Ecto neural progenitor cell (in vitro differentiated cells): ENCODE data around the gene SDK1.

Source experiments
- DNase-seq: peaks from one replicate; pipeline ENCODE4 v3.0.0-alpha.2; 2018; ENCODE audit warnings: low spot score

SDK1 gene

GRCh38 chr7:3283130-3283704, 17.8 kb upstream of the SDK1 start:
- no peak for DNase-seq

GRCh38 chr7:3285652-3286051, 15.4 kb upstream of the SDK1 start:
- DNase-seq, result no peak

DNA sequence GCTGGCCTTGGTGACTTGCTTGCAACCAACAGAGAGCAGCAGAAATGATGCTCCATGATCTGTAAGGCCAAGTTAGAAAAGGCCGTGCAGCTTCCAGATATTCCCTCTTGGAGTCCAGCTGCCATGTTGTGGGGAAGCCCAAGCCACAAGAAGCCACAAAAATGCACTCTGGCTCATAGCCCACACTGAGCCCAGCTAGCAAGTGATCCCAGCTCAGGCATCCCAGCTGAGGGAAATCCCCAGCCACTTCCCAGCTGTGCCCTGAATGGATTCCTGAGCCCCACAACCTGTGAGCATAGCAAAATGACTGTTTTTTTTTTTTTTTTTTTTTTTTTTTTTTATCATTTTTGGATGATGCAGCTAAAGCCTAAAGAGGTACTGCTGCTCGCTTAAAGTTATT, 11.1 kb upstream of the SDK1 start:
- DNase-seq, result no peak

- DNase-seq, result no peak
These were observed 8.4 kb upstream of the SDK1 start for GRCh38 chr7:3292694-3293093.

DNA sequence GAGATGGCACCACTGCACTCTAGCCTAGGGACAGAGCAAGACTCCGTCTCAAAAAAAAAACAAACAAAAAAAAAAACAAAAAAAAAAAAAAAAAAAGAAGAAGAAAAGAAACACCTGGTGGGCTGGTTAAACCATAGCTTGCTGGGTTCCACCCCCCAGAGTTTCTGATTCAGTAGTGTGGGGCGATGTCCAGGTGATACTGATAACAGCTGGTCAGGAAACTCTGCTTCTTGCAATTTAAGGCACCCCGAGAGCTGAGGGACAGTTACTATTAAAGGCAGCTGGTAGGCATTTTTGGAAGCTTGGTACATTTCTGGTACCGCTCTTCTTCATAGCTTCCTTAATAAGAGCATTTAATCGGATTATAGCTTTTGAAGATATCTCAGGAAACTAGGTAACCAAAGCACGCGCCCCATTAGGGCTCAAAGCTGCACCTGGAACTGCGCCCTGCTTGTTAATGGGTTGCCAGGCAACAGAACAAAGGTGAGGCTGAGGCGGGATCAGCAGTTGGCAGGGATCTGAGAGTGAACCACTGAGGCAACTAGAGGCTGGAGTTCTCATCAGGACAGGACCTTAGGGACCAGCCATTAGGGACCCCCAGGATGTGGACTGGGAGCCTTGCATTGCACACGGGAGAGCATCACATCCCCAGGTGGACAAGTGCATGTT, 6.5 kb upstream of the SDK1 start:
- DNase-seq, result no peak

DNA sequence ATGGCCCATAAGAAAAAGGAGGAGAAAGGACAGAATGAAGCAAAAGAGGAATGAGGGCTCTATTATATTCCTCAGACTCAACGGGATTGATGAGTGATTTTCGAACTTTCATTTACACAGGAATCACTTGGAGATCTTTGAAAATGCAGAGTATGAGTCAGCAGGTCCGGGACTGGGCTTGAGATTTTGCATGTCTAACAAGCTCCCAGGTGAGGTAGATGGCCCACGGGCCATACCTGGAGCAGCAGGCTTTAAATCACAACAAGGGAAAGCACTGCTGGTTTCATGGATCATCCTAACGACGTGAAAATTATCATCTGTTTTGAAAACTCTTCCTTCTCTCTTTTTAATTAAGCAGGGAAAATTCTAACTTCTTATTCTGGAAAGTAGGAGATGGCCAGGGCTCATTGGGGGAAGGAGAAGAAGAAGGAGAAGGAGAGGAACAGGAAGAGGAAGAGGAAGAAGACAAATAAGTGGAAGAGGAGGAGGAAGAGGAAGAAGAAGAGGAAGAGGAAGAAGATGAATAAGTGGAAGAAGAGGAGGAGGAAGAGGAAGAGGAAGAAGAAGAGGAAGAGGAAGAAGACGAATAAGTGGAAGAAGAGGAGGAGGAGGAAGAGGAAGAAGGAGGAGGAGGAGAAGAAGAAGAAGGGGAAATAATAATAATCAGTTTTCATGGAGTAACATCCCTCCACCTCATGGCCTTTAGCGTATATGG, 3.8 kb upstream of the SDK1 start:
- DNase-seq, result no peak

- DNase-seq, result peak; percentile 58
These were observed 816 bp upstream of the SDK1 start for GRCh38 chr7:3300221-3300650.

- DNase-seq, result no peak
These were observed 338 bp downstream of the SDK1 start for GRCh38 chr7:3301449-3301731.

DNA sequence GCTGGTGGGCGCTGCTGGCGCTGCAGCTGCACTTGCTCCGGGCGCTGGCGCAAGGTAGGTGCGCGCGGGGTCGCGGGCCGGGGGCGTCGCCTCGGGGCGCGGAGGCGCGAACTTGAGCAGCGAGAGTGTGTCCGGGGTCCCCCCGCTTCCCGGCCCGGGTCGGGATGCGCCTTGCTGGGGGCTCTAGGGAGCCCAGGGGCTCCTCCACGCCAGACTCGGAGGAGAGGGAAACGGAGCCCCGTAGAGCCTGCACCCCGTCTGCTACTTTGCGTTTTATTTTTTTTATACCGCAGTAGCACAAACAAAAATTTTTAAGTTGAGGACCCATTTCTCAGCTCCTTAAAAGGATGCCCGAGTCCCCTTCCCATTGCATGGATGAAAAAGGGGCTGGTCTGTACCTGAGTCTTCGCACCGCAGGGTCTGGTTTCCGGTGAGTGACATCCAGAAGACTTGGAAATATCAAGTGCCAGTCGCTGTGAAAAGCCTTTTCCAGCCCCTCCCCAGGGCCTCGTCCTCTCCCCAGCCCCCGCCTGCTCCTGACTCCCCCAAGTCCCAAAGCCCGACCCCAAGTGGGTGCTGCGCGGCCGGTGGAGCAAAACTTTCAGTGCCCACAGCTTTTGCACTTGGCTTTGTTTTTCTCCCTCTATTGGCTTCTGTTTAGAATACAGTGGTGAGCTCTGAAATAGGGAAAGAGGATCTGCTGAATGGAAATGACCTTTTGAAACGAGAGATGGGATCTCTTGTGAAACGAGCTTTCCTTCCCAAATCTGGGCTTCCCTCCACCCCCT, 973 bp downstream of the SDK1 start:
- peak; percentile 56 for DNase-seq

DNA sequence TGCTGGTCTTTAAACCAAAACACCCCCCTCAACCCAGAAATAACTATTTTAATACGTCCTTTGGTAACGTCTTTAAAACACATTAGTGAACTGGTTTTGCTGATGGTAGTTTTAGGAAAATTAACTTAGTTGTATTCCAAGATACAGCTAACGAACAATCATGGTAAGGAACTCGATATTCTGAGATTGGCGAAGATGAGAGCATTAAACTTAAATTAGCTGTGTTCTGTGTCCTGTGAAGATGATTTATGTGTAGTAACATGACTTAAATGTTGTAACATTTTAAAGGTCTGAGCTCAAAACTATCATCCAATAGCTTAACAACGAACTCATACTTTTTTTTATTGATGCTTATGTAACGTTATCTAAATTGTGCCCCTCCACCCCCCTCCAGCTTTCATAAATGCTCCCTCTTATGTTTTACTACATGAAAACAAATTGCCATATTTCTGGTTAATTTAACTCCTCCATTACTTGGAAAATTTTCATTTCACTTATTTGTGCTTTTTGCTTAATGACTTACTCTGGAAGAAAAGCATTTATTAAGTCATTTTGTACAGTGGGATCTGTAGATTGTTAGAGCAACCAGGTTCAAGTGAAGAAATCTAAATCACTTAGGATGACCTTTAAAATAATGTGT, 1.7 kb downstream of the SDK1 start:
- DNase-seq, result no peak

- DNase-seq, result no peak
These were observed 3.1 kb downstream of the SDK1 start for GRCh38 chr7:3304131-3304530.

DNA sequence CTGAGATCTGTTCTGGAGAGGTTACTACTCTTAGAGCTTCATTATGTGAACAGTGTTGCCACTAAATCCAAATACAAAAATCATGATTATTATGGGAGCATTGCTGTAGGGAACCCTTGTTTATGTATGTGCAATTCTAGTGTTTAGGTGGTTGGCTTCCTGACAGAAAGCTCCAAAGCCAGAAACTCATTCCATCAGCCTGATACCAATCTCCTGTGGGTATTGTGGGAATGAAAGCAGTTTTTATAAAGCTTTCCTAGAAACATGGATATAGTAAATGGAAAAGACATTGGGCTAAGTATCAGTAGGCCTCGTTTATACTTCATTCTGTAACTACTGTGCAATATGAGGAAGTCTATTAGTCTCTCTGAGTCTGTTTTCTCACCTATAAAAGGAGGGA, 6.4 kb downstream of the SDK1 start:
- no peak for DNase-seq

GRCh38 chr7:3309140-3309539, 8.1 kb downstream of the SDK1 start:
- DNase-seq, result no peak

- DNase-seq, result no peak
These were observed 8.9 kb downstream of the SDK1 start for GRCh38 chr7:3309956-3310355.

DNA sequence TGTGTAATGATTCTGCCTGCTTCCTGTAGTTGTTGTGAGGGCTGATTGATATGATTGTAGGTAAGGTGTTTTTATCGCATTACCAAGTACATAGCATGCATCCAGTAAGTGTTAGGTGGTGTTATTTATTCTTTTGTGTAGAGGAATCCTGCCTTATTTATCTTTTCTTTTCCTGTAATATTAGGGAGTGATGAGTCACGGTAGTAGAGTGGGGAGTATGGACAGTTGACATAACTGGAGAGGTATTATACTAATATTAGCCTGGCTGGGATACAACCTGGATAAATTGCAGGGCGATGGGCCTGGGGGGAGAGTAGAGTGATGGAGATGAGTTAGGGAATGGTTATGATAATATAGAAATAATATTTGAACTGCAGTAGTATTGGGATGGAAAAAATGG, 9.8 kb downstream of the SDK1 start:
- no peak for DNase-seq

DNA sequence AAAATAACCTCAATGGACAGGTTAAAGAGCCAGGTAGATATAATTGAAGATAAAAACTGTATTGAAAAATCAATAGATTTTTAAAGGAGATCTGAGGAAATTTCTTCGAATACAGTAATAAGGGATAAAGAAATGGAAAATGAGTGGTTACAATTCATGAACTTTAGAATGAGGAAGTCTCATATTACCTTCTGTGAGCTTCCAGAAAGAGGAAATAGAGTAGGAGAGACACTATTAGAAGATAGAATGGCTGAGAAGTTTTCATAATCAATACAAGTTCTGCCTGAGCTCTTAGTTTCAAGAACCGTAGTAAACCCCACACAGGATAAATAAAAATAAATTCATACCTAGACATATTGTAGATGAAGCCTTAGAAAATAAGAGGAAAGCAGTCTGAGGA, 11.5 kb downstream of the SDK1 start:
- DNase-seq, result no peak

DNA sequence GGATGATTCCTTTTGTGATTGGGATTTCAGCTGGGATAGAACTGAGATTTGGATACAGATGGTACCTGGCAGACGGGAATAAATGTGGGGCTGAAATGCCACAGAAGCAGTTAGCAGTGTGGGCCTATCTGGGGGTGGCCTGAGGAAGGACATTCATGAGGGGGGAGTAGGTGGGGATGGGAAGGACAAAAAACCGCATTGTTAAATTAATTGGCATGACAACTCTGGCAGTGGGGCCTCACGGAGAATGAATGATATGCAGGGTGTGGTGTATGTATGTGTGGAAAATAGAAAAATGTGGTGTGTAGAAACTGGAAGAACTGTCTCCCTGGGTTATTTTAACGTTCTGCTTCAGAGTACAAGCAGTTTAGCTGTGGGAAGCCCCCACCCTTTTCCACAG, 17.8 kb downstream of the SDK1 start:
- no peak for DNase-seq

GRCh38 chr7:3321206-3321605, 20.2 kb downstream of the SDK1 start:
- no peak for DNase-seq

DNA sequence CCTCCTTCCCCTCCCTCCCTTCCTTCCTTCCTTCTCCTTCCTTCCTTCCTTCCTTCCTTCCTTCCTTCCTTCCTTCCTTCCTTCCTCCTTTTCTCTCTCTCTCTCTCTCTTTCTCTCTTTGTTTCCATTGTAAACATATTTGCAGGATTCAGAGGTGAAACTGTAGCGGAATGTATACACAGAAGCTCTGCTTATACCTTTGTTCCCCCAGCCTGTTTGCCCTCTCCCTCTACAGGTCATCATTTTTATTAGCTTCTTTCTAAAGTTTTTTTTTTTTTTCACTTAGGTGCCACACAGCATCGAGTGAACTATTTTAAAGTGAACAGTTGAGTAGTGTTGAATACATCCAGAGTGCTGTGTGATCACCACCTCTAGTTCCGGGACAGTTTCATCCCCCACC, 20.7 kb downstream of the SDK1 start:
- no peak for DNase-seq

DNA sequence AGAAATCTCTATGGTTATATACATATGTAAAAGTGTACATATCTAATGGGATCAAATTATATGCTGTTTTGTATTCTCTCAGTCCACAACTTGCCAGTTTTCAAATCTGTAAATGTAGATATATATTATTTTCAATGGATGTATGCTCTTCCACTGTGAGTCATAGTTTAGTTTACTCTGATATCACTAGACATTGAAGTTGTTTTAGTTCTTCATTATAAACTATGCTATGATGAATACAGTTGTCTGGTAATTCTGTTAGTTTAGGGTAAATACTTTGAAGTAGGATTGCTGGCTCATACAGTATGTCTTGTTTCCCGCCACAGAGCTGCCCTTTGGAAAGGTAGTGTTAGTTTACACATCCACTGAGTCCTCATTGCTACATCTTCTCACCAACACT, 25.2 kb downstream of the SDK1 start:
- DNase-seq, result no peak

DNA sequence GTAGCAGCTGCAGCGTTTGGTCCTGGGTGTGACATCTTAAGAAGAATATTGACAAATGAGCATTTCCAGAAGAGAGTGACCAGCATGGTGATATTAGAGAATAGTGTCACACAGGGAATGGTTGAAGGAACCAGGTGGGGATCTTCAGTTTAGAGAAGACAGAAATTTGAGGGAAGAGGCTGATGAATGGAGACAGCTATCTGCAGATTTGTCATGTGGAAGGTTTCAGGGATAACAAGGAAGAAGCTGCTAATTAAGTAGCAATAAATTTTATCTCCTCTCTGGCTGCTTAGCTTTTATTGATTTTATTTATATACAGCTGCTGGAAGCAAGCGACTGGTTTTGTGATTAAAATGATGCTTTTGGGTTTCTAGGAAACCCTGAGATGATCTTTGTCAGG, 26.0 kb downstream of the SDK1 start:
- no peak for DNase-seq

- DNase-seq, result no peak
These were observed 26.6 kb downstream of the SDK1 start for GRCh38 chr7:3327655-3328054.

DNA sequence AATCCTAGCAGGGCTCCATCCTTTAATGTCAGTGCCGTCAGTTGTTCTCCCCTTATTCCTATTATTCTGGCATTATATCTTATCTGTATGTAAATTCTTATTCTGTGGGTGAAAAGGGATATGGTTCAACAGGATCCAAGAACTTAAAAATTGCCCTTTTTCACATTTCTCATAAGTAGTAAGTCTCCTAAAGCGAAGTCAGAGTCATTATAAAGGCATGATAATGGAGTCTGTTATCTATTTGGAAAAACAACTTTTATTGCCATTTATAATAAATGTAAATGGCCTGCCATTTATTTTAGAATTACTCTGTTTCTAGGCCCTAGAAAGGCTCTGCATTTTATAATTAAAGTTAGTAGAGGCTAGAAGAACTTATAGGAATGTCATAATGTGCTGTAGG, 31.3 kb downstream of the SDK1 start:
- no peak for DNase-seq
